SK-N-DZ (cell line): ENCODE data around the gene PRPF38B.
"Not testable (repeated sequence)": the region's sequence is repeated elsewhere in the genome, so short reads cannot be mapped to it uniquely, and the experiment has no call there.

Source experiments
- DNase-seq: peaks from one replicate; pipeline ENCODE4 v3.0.0-alpha.2; 2015; ENCODE audit warnings: low spot score

The PRPF38B gene

GRCh38 chr1:108678706-108679105, 13.4 kb upstream of the PRPF38B start:
- DNase-seq, result no peak

GRCh38 chr1:108679586-108680213, 12.4 kb upstream of the PRPF38B start:
- DNase-seq, result no peak

GRCh38 chr1:108681701-108682100, 10.4 kb upstream of the PRPF38B start:
- DNase-seq, result peak; percentile 46

- no peak for DNase-seq
Measured at GRCh38 chr1:108685529-108685928, 6.6 kb upstream of the PRPF38B start.

GRCh38 chr1:108686614-108687313, 5.3 kb upstream of the PRPF38B start:
- no peak for DNase-seq

- DNase-seq, result no peak
Measured at GRCh38 chr1:108691128-108691941, 775 bp upstream of the PRPF38B start.

- peak; percentile 71 for DNase-seq
Measured at GRCh38 chr1:108692724-108693655, 880 bp downstream of the PRPF38B start.

GRCh38 chr1:108695535-108695934, 3.4 kb downstream of the PRPF38B start:
- DNase-seq, result no peak

- DNase-seq, result no peak
Measured at GRCh38 chr1:108699375-108700332, 7.5 kb downstream of the PRPF38B start.

GRCh38 chr1:108701176-108701849, 9.2 kb downstream of the PRPF38B start:
- no peak for DNase-seq

- not testable (repeated sequence) for DNase-seq
Measured at GRCh38 chr1:108702109-108702508, 10.0 kb downstream of the PRPF38B start.

- no peak for DNase-seq
Measured at GRCh38 chr1:108703939-108704338, 11.8 kb downstream of the PRPF38B start.

GRCh38 chr1:108704496-108704895, 12.4 kb downstream of the PRPF38B start:
- no peak for DNase-seq

- no peak for DNase-seq
Measured at GRCh38 chr1:108706643-108707042, 14.5 kb downstream of the PRPF38B start.

GRCh38 chr1:108708691-108709660, 16.9 kb downstream of the PRPF38B start:
- DNase-seq, result no peak

- peak; percentile 35 for DNase-seq
Measured at GRCh38 chr1:108712606-108713150, 20.6 kb downstream of the PRPF38B start, which contains the start of gene FNDC7. Gene FNDC7, plus strand, starts transcription at chr1:108712908. Its CDS starts 26 bp downstream, at chr1:108712934.

- DNase-seq, result no peak
Measured at GRCh38 chr1:108715932-108716331, 23.8 kb downstream of the PRPF38B start.
